DLD1 (cell line): Measurements from ENCODE around the gene FITM2.
"Not testable (repeated sequence)": the region's sequence is repeated elsewhere in the genome, so short reads cannot be mapped to it uniquely, and the experiment has no call there.

ENCODE experiments used
- in situ Hi-C: cut with HindIII; loops from 2 replicates; pipeline ENCODE4 v1.10.0; 2017; ENCODE audit warnings: low sequenced_read_pairs

FITM2 gene

GRCh38 chr20:44334306-44334705, 23.3 kb upstream of the FITM2 start:
- in situ Hi-C loops: no loop called here

- in situ Hi-C loops: no loop called here
Observed at GRCh38 chr20:44331201-44331600, 20.2 kb upstream of the FITM2 start.

- in situ Hi-C loops: no loop called here
Observed at GRCh38 chr20:44328428-44328827, 17.4 kb upstream of the FITM2 start.

GRCh38 chr20:44327748-44328147, 16.7 kb upstream of the FITM2 start:
- in situ Hi-C loops: not testable (repeated sequence)

- in situ Hi-C loops: no loop called here
Observed at GRCh38 chr20:44326391-44327159, 15.6 kb upstream of the FITM2 start.

- in situ Hi-C loops: no loop called here
Observed at GRCh38 chr20:44324343-44324742, 13.3 kb upstream of the FITM2 start.

- in situ Hi-C loops: no loop called here
Observed at GRCh38 chr20:44319839-44320422, 8.9 kb upstream of the FITM2 start.

- in situ Hi-C loops: no loop called here
Observed at GRCh38 chr20:44314870-44315269, 3.9 kb upstream of the FITM2 start.

- in situ Hi-C loops: no loop called here
Observed at GRCh38 chr20:44309763-44310663, 989 bp downstream of the FITM2 start.

- in situ Hi-C loops: no loop called here
Observed at GRCh38 chr20:44306927-44307326, 4.1 kb downstream of the FITM2 start.

- in situ Hi-C loops: no loop called here
Observed at GRCh38 chr20:44304383-44304782, 6.6 kb downstream of the FITM2 start.

GRCh38 chr20:44302736-44303135, 8.3 kb downstream of the FITM2 start:
- in situ Hi-C loops: no loop called here

- in situ Hi-C loops: no loop called here
Observed at GRCh38 chr20:44302026-44302669, 8.9 kb downstream of the FITM2 start.

- in situ Hi-C loops: no loop called here
Observed at GRCh38 chr20:44301285-44301684, 9.7 kb downstream of the FITM2 start.

- in situ Hi-C loops: not testable (repeated sequence)
Observed at GRCh38 chr20:44299011-44299535, 11.9 kb downstream of the FITM2 start.

- in situ Hi-C loops: no loop called here
Observed at GRCh38 chr20:44297721-44298120, 13.3 kb downstream of the FITM2 start.

GRCh38 chr20:44296011-44296410, 15.0 kb downstream of the FITM2 start:
- in situ Hi-C loops: no loop called here

- in situ Hi-C loops: no loop called here
Observed at GRCh38 chr20:44291754-44292153, 19.2 kb downstream of the FITM2 start.

- in situ Hi-C loops: no loop called here
Observed at GRCh38 chr20:44288252-44288651, 22.8 kb downstream of the FITM2 start.

GRCh38 chr20:44287272-44288097, 23.5 kb downstream of the FITM2 start:
- in situ Hi-C loops: no loop called here
